NCI-H2107 treated with DMSO at 0.1 percent for 48 hours (cell line): Measurements from ENCODE around the gene APPBP2.
"Not testable (repeated sequence)": the region's sequence is repeated elsewhere in the genome, so short reads cannot be mapped to it uniquely, and the experiment has no call there.

ENCODE experiments used
- DNase-seq: peaks from one replicate; lab custom pipeline; 2025; ENCODE audit not compliant: unreplicated experiment; lab: John Stamatoyannopoulos, UW

APPBP2 gene

DNA sequence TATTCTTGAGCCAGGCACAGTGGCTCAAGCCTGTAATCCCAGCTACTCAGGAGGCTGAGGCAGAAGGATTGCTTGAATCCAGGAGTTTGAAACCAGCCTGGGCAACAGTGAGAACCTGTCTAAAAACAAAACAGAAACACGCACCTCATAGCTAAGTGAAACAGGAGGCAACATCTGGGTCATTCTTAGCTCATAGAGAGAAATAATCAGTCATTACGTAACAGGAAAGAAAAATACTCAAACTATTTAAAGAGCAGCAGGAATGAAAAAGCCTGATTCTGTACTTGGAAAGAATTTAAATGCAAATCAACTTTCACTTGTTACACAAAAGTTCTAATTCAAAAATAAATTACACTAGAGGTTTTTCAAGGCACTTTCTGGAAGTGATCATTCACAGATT lies 86.5 kb downstream of the APPBP2 start:
- DNase-seq = no peak

DNA sequence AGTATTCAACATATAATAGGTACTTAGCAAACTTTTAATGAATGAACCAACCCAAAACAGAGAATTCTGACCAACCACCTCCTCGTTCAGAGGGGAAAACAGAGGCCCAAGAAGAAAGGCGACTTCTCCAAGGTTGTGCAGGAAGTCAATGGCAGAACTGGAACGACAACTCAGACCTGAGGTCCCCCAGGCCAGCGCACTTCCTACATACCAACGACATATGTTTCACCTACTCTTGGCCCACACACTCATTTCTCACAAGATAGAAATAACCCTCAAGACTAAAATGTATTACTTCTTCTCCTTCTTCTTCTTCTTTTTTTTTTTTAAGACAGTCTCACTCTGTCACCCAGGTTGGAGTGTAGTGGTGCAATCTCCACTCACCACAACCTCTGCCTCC lies 89.4 kb downstream of the APPBP2 start:
- DNase-seq = no peak

- peak; percentile 77 for DNase-seq
Observed at GRCh38 chr17:60435244-60436167, 90.5 kb downstream of the APPBP2 start.

DNA sequence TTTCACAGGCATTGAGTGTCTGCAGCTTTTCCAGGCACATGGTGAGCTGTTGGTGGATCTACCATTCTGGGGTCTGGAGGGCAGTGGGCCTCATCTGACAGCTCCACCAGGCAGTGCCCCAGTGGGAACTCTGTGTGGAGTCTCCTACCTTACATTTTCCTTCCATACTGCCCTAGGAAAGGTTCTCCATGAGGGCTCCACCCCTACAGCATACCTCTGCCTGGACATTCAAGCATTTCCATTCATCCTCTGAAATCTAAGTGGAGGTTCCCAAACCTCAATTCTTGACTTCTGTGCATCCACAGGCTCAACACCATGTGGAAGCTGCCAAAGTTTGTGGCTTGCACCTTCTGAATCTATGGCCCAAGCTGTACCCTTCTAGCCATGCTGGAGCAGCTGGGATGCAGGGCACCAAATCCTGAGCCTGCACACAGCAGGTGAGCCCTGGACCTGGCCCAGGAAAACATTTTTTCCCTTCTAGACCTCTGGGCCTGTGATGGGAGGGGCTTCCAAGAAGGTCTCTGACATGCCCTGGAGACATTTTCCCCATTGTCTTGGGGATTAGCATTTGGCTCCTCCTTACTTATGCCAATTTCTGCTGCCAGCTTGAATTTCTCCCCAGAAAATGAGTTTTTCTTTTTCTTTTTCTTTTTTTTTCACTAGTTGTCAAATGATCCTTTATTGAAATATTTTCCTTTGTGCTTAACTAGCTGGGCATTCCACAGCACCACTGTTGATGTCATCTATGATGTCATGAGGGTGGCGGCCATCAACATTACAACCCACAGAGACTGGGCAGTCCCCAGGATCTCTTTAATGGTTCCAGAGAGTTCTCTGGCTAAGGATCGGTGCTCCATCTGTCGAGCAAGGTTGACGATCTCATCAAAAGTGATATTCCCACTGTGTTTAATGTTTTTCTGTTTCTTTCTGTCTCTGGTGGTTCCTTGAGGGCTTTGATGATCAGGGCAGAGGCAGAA lies 92.7 kb downstream of the APPBP2 start:
- not testable (repeated sequence) for DNase-seq

DNA sequence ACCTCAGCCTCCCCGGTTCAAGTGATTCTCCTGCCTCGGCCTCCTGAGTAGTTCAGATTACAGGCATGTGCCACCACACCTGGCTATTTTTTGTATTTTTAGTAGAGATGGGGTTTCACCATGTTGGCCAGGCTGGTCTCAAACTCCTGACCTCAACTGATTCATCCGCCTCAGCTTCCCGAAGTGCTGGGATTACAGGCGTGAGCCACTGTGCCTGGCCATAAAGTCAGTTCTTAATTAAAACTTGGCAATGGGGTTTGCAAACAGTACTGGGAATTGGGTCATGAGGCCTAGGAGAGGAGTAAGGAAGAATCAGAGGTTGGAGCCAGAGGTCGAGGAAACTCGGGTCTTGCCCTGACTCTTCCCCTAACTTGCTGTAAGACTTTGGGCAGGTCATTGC lies 95.5 kb downstream of the APPBP2 start:
- DNase-seq = not testable (repeated sequence)

DNA sequence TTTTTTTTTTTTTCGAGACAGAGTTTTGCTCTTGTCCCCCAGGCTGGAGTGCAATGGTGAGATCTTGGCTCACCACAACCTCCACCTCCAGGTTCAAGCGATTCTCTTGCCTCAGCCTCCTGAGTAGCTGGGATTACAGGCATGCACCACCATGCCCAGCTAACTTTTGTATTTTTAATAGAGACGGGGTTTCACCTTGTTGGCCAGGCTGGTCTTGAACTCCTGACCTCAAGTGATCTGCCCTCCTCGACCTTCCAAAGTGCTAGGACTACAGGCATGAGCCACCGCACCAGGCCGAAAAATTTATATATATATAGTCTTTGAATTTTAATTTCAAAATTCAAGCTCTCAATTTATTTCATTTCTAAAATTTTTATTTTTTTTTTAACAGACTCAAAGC lies 97.6 kb downstream of the APPBP2 start:
- DNase-seq = not testable (repeated sequence)

DNA sequence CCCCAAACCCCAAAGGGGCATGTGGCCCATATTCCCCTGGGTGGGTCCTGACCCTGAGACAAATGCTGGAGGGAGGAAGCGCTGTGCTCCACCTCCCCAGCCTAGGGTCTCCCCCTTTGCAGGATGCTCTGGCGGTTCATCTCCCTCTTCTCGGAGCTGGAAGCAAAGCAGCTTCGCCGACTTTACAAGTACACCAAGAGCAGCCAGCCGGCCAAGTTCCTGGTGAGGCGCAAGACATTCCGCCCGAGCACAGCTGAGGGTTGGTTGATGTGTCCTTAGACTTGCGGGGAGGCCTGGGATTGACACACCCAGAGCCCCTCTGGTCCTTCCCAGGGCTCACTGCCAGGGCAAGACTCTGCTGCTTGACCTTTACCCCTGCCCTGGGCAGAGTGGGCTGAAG lies 99.4 kb downstream of the APPBP2 start:
- DNase-seq = no peak

GRCh38 chr17:60425626-60426025 lies 100.4 kb downstream of the APPBP2 start:
- DNase-seq = no peak

GRCh38 chr17:60423865-60424264 lies 102.2 kb downstream of the APPBP2 start:
- no peak for DNase-seq

DNA sequence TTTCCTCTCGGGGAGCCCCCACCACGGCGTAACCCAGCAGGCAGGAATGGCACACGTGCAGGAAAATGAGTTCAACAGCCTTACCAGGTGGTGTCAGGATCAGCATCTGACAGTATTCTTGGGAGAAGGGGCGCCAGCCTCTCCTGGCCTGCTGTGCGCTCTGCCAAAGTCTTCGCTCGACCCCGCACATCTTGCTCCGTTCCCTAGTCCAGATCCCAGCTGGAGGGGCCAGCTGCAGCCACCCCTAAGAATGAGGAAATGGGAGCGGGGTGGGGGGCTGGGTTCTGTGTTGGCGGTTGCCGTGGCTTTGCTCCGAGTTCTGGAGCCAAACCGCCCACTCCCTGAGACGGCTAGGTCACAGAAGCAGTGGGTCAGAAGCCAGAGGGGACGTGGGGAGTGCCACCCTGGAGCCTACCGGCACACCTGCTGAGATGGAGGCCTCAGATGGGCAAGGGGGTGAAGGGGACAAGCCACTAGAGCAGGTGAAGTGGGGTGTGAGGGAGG lies 103.8 kb downstream of the APPBP2 start, which contains the start of gene CHCT1:
Gene CHCT1, plus strand, starts transcription at position 328 of the 504 bp plus-strand sequence. Its CDS starts 104 bp downstream, at position 432.
- no peak for DNase-seq

DNA sequence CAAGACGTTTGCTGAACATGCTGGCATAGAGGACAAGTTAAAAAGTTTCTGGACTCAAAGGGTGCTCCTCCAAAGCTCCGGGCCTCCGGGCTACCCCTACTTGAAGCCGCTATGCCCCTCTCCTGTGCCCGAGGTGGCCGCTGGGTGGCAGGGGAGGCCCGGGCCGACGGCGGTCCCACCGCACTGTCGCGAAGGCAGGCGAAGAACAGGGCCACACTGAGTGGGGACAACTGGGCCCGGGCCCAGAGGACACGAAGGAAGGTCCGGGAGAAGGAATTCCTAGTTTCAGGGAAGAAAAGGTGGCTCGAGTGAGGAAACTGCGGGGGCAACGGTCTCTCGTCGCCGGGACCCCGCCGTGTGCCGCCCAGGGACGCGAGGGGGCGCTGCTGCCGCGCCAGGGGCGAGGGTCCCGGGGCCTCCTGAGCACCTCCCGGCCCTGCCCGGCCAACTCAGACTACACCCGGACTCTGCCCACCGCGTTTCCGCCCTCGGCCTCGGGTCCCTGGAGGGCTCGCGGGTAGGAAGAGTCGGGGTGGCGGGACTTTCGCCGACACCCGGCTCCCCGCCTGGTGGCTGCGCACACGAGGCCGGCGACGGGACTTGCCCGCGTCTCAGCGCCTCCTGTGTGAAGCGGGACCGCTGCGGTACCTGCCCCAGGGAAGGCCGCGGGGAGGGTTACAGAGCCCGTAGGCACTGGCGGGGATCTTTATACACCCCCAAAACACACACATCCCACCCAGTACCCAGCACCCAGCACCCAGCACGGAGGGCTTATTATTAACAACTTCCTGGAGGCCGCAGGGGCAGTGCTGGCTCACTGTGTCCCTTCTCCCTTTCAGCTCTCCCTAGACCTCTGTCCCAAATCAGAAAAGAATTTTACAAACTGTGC lies 104.5 kb downstream of the APPBP2 start:
- peak; percentile 5 for DNase-seq

DNA sequence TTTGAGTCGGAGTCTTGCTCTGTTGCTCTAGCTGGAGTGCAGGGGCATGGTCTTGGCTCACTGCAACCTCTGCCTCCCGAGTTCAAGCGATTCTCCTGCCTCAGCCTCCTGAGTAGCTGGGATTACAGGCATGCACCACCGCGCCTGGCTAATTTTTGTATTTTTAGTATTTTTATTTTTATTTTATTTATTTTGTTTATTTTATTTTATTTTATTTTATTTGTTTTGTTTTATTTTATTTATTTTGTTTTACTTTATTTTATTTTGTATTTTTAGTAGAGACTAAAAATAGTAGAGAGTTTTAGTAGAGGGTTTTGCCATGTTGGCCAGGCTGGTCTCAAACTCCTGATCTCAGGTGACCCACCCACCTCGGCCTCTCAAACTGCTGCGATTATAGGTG lies 106.2 kb downstream of the APPBP2 start:
- not testable (repeated sequence) for DNase-seq

DNA sequence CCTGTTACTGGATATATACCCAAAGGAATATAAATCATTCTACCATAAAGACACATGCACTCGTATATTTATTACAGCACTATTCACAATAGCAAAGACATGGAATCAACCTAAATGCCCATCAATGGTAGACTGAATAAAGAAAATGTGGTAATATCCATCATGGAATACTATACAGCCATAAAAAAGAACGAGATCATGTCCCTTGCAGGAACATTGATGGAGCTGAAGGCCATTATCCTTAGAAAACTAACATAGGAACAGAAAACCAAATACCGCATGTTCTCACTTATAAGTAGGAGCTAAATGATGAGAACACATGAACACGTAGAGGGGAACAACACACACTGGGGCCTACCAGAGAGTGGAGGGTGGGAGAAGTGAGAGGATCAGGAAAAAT lies 107.0 kb downstream of the APPBP2 start:
- DNase-seq = not testable (repeated sequence)

DNA sequence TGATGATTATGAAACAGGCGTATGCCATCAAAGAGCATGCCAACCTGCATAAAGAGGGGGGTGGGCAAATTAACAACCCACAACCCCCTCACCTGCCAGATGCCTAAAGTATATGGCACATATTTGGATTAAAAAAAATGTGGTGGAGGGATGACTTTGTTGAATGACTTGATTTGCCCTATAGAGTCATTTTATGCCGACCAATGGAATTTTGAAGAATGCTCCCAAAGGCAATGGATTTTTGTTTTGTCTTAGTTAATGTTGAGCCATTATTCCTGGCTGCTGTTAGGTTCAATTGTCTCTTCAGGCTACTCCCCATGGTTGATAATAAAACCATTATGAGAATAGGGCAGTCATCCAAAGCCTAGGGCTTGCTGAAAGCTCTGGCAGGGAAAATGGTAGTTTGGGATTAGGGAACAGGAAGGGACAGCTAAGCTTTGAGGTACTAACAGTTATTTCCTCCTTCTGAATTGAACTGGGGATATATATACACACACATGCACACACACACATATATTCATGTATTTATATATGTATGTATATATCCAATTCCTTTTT lies 109.6 kb downstream of the APPBP2 start:
- no peak for DNase-seq

DNA sequence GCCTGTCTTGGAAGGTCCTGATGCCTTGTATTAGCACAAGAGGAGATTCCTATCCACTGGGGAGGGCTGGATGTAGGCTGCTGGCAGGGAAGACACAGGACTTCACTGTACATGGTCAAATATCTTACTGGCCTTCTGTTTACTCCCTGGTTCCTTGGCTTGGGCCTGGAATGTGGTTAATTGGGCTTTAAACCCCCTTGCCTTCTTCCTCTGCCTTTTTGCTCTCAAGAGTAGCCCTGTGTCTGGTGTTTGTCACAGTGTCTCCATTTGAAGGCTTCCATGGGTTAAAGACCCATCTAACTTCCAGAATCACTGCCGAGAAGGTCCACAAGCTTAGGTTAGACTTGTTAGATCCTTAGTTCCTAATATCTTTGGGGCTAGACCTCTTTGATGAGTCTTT lies 110.9 kb downstream of the APPBP2 start:
- DNase-seq = no peak

GRCh38 chr17:60412701-60413100 lies 113.3 kb downstream of the APPBP2 start:
- no peak for DNase-seq

GRCh38 chr17:60410001-60410400 lies 116.0 kb downstream of the APPBP2 start:
- no peak for DNase-seq

GRCh38 chr17:60406887-60407286 lies 119.2 kb downstream of the APPBP2 start:
- no peak for DNase-seq

GRCh38 chr17:60403962-60404361 lies 122.1 kb downstream of the APPBP2 start:
- no peak for DNase-seq

GRCh38 chr17:60403523-60403810 lies 122.6 kb downstream of the APPBP2 start:
- no peak for DNase-seq
